ENCODE measurements around the gene ADAMTS20.

DNA sequence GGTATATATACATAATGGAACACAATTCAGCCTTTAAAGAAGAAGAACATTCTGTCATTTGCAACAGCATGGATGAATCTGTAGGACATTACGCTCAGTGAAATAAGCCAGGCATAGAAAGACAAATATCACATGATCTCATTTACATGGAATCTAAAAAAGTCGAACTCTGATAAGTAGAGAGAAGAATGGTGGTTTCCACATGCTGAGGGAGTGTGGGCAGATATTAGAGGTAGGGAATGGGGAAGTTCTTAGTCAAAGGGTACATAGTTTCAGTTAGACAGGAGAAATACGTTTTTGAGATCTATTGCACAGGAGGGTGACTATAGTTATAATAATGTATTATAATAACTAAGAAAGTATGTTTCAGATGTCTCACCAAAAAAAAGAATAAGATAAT, 71.4 kb downstream of the ADAMTS20 start:
- TF ChIP-seq, protein P1, sequence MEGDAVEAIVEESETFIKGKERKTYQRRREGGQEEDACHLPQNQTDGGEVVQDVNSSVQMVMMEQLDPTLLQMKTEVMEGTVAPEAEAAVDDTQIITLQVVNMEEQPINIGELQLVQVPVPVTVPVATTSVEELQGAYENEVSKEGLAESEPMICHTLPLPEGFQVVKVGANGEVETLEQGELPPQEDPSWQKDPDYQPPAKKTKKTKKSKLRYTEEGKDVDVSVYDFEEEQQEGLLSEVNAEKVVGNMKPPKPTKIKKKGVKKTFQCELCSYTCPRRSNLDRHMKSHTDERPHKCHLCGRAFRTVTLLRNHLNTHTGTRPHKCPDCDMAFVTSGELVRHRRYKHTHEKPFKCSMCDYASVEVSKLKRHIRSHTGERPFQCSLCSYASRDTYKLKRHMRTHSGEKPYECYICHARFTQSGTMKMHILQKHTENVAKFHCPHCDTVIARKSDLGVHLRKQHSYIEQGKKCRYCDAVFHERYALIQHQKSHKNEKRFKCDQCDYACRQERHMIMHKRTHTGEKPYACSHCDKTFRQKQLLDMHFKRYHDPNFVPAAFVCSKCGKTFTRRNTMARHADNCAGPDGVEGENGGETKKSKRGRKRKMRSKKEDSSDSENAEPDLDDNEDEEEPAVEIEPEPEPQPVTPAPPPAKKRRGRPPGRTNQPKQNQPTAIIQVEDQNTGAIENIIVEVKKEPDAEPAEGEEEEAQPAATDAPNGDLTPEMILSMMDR (IDR thresholded peaks at IDR 0.05) = no peak
- TF ChIP-seq EP300 (IDR thresholded peaks at IDR 0.05) = no peak
